Activated CD8-positive, alpha-beta memory T cell treated with anti-CD3 and anti-CD28 coated beads for 1 hour (primary cell): Measurements from ENCODE around the gene GFOD2.

Experiments used
- DNase-seq, 2 donors: peaks; one replicate each; pipeline ENCODE4 v3.0.0-alpha.2; 2020; ENCODE audit warnings: low read depth in 1 of 2; ENCODE audit errors: extremely low read depth in 1 of 2

GFOD2 gene

GRCh38 chr16:67660564-67661028 lies 58.5 kb downstream of the GFOD2 start, which contains the start of gene PARD6A:
Gene PARD6A (plus strand): TSS chr16:67660960. CDS start chr16:67661039, 79 bp downstream.
- peak; percentile 86 to 87 for DNase-seq

GRCh38 chr16:67659675-67660563 lies 59.2 kb downstream of the GFOD2 start, which contains the start of gene ACD:
Gene ACD (minus strand): TSS chr16:67660260. CDS start chr16:67660220, 40 bp downstream.
- DNase-seq = peak; percentile 66 to 91

DNA sequence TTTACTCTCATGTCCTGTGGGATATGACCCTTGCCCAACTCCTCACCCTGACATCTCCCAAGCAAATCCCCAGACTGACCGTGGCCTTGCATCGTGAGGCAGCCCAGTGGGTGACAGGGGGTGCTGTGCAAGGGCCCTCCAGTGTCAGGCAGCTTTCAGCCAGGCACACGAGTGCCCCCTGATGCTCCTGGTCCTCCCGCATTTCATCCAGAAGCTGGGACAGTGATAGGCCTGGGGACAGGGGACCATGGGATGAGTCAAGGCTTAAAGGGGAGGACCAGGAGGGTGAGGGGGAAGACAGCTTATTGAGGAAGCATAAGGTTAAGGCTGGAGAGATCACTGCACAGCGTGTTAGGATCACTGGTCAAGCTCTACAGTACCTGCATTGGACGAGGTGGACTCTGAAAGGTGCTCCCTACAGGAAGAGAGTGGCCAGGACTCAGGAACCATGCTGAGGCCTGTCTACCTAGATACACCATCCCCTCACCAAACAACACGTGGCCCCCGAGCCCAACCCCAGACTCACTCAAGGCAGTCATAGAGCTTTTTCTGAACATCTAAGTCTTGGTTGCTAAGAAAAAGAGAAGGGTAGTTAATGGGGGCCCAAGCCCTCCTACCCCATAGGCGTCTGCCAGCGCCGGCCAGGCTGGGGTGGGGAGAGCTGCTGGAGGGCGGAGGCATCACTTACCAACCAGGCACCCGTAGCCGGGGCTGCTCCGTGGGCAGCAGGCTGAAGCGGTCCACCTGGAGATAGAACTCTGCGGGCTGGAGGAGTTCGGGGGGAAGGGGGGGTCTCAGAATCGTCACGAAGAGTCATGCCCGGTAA lies 60.1 kb downstream of the GFOD2 start:
- DNase-seq = no peak

DNA sequence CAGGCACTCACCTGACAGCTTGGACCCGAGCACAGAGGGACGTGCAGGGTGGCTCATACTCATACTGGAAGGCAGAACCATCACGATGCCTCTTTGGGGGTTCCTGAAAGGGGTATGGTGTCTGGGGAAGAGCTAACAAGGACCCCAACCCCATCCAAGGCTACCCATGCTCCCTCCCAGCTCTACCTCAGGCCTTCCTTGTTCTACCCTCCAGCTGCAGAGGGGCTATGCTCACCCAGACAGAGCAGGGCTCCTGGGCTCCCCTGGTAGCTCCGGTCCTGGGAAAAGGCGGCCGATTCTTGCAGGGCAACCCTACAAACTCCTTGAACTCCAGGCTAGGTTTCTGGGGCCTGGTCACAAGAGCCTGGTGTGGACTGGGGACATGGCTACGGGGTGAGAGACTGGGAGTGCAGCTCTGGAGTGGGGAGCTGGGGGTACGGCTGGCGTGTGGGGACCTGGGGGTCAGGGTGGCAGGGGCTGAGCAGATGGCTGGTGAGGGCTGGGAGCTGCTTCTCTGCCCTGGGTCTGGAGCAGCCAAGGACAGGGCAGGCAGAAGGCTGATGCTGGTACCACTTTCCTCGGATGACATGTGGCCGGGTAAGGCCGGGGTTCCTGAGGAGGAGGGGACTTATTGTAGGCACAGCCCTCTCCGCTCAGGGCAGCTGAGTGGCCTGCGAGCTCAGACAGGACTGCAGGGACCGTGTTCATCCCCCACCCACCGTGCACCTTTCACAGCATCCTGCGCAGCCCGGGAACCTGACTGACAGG lies 61.2 kb downstream of the GFOD2 start:
- DNase-seq = no peak

DNA sequence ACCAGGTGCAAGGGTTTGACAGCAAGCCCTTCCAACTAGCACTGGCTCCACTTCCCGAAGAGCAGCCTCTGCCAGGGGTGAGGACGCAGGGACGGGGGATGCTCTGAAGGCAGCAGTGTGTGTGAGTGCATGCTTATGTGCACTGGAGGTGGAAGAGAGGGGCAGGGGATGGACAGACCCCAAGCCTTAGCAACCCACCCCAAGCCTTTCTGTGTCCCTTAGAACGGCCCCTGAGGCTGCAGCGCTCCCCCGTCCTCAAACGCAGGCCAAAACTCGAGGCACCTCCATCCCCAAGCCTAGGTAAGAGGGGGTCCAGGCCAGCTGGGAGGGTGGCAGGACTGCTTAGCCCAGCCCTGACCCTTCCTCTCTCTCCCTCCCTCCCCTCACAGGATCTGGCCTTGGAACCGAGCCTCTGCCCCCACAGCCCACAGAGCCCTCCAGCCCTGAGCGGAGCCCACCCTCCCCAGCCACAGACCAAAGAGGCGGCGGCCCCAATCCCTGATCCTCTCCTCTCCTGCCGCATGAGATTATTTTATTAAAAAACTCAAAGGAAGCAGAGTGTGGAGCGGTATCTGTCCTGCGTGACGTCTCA lies 62.0 kb downstream of the GFOD2 start:
- DNase-seq = no peak

- DNase-seq = no peak
Measured at GRCh38 chr16:67656344-67657016, 62.6 kb downstream of the GFOD2 start.

DNA sequence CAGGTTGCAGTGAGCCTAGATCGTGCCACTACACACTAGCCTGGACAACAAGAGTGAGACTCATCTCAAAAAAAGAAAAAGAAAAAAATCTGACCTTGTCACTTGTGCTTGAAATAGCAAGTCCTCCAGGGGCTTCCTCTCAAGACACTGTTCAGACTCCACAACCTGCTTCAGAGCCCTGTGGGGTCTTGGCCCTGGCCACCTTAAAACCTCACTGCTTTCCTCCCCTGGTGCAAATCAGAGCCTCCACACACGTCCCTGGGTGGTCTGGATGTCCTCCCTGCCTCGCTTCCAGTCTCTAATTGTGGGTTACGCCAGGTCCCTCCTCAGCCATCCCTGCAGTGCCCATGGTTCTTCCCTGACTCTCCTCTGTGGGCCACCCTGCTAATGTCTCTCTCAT lies 63.8 kb downstream of the GFOD2 start:
- no peak for DNase-seq

GRCh38 chr16:67654403-67654911 lies 64.7 kb downstream of the GFOD2 start:
- DNase-seq = no peak

GRCh38 chr16:67653789-67654402 lies 65.2 kb downstream of the GFOD2 start:
- DNase-seq = no peak

DNA sequence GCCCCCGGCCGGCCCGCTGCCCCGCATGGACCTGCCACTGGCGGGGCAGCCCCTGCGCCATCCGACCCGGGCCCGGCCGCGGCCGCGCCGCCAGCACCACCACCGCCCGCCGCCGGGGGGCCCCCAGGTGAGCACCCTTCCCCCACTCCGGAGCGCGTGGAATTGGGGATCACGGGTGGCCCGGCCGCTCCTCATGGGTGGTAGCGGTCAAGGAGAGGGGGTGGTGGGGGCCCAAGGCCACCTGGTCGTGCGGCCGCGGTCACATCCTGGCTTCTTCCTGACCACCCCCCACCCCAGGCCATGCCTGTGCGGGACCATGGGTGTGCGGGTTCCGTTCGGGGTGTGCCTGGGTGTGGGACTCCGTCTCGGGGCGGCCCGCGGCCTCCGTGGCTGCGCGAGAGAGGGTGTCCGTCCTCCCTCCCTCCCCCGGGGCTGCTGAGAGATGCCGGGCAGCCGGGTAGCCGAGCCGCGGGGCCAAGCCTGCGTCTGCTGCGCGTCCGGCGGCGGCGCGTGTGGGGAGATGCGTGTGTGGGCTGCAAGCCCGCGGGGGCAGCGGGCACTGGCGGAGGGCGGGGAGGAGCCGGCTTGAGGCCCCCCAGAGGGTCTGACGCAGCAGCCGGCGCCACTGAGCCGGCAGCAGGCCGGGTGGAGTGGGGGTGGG lies 65.9 kb downstream of the GFOD2 start:
- DNase-seq = no peak

GRCh38 chr16:67652578-67653127 lies 66.5 kb downstream of the GFOD2 start:
- no peak for DNase-seq

- DNase-seq = no peak
Measured at GRCh38 chr16:67651847-67652246, 67.3 kb downstream of the GFOD2 start.

DNA sequence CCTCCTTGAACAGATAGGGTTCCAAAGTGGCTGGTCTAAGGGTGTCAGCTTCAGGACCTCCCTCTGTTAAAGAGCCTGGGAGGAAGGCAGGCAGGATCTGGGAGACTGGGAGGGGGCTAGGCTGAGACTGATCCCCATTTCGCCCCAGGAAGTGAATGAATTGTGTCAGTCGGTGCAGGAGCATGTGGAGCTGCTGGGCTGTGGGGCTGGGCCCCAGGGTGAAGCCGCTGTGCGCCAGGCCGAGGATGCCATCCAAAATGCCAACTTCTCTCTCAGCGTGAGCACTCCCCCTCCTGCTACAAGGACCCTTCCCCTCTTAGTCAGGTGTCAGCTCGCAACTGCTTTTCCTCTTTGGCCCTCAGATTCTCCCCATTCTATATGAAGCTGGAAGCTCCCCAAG lies 68.1 kb downstream of the GFOD2 start:
- DNase-seq = no peak

DNA sequence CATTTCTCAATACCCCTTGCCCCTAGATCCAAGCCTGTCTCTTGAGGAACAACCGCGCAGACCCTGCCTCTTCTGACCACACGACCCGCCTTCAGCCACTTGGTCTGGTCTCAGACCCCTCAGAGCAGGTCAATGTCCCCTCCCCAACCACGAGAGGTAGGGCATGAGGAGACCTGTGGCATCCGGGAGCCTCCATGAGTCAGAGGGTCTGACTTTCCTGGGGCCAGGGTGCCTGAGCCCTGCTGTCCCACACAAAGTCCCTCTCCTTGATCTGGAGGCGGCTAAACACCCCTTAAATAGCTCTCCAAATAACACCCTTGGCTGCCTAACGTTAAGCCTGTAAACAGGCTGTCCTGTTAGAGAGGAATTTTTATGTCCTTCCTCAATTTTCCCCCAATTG lies 69.1 kb downstream of the GFOD2 start:
- no peak for DNase-seq

DNA sequence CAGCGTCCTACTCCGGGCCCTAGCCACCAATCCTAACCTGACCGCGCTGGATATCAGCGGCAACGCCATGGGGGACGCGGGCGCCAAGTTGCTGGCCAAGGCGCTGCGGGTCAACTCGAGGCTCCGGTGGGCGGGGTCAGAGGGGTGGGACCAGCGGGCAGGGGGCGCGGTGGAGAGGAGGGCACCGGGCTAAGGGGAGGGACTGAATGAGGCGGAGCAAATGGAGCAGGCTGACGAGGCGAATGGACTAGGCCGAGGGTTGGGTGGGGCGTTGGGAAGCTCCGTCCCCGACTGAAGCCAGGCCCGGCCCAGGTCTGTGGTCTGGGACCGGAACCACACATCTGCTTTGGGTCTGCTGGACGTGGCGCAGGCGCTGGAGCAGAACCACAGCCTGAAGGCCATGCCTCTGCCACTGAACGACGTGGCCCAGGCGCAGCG lies 69.6 kb downstream of the GFOD2 start:
- no peak for DNase-seq

GRCh38 chr16:67648764-67649407 lies 70.2 kb downstream of the GFOD2 start:
- DNase-seq = no peak

DNA sequence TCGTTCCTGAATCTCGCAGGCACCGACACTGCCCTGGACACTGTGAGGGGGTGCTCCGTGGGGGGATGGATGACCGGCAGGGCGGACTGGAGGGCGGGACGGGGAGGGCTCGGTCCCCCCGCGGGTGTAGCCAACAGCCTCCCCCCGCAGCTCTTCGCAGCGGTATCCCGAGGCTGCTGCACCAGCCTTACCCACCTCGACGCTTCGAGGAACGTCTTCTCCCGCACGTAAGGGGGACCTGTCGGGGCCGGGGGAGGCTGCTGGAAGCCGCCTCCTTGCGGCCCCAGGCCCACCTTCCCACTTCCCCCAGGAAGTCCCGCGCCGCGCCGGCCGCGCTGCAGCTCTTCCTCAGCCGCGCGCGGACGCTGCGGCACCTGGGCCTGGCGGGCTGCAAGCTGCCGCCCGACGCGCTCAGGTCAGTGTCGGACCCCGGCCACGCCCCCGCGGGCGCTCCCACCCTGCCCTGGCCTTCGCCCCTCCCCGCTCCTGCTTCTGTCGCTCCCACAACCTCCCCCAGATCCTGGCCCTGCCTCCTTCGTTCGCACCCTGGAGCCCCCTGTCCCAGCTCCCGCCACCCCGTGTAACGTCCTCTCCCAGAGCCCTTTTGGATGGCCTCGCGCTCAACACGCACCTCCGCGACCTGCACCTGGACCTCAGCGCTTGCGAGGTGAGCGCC lies 70.9 kb downstream of the GFOD2 start:
- no peak for DNase-seq
